ENCODE data around the gene GFER. TPM values are rescaled to one million over a fixed set of nuclear protein-coding genes. Genes with fewer than 3 reads are reported as not detected.

GFER gene
- total RNA-seq, 1 donor from 2014 or later, result 19.7 TPM

DNA sequence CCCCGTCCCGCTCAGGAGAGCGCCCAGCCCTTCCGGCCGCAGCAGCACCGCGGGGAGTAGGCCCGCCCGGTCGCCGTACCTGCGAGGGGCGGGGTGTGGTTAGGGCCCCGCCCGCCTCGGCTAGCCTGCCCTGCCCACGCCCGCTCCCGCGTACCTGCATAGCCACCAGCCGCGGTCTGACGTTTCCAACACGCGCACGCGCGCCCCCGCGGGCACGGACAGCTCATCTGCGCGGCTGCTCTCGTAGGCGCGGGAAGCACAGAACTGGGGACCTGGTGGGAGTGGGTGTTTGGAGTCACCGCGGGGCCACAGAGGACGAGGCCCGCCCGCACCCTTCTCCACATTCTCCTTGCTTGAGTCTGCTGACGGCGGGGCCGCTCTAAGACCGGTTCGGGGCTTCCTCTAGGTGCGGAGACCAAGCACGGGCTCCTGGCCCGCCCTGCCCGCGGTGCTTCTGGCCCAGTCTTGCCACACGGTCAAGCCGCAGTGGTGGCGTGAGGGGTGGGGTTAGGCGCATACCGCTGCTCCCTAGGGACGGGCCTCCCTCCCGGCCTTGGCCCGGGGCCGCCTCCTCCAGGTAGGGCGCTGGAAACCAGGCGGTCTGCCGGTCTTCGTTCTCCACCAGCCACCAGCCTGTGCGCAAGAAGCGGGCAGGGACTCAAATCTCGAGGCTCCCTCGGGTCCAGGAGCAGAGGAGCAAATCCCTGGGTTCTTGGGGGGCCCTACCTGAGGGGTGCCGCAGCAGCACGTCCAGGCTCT lies 4.5 kb upstream of the GFER start:
- Mint-ChIP-seq H3K9me3 (ENCODE audit: low read depth) (no peaks in the 10 kb centered on the region), H3K4me3 (ENCODE audit: unreplicated experiment) (no peak overlapping the region), H3K4me1 (ENCODE audit: low read depth) (peaks cover 3% of the 10 kb centered on the region), H3K27ac (ENCODE audit: unreplicated experiment) (no peak overlapping the region), H3K36me3 (ENCODE audit: low read depth) (peaks cover 16% of the 10 kb centered on the region), H3K27me3 (ENCODE audit: low read depth) (no peaks in the 10 kb centered on the region)
- DNase-seq (ENCODE audit: low spot score), result no peak
- TF ChIP-seq, protein P1, sequence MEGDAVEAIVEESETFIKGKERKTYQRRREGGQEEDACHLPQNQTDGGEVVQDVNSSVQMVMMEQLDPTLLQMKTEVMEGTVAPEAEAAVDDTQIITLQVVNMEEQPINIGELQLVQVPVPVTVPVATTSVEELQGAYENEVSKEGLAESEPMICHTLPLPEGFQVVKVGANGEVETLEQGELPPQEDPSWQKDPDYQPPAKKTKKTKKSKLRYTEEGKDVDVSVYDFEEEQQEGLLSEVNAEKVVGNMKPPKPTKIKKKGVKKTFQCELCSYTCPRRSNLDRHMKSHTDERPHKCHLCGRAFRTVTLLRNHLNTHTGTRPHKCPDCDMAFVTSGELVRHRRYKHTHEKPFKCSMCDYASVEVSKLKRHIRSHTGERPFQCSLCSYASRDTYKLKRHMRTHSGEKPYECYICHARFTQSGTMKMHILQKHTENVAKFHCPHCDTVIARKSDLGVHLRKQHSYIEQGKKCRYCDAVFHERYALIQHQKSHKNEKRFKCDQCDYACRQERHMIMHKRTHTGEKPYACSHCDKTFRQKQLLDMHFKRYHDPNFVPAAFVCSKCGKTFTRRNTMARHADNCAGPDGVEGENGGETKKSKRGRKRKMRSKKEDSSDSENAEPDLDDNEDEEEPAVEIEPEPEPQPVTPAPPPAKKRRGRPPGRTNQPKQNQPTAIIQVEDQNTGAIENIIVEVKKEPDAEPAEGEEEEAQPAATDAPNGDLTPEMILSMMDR (IDR thresholded peaks at IDR 0.05), result no peak

DNA sequence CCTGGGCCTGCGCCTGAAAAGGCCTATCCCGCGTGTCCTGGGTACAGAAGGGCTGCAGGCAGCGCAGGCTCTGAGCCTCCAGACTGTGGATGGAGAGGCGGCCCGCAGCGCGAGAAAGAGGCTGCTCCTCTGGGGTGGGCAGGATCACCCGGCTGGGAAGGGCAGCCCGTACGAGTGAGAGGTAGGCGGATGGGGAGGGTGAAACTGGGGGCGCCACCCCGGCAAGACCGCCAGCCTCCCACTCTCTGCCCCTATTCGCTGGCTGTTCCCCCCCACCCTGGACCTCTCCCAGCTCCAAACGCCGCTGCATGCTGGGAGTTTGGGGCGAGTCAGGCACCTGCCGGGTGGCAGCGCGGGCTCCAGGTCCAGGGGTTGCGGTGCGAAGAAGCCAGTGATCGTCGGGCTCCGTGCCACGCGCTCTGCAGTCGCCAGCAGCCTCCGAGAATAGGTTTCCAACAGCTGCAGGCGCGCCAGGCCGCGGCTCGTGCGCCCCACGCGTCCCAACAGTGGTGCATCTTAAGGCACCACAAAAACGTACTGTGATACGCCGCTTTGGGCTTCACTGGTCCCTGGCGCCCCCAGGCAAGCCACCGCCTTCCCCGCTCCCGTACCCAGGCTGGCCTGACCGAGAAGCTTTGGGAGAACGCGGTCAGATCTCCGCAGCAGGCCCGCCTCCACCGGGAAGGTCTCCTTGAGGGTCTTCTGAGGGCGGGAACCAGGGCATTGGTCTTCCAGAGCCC lies 3.8 kb upstream of the GFER start:
- no peaks in the 10 kb centered on the region for H3K9me3 Mint-ChIP-seq (ENCODE audit: low read depth)
- H3K27me3 Mint-ChIP-seq (ENCODE audit: low read depth), result no peaks in the 10 kb centered on the region

DNA sequence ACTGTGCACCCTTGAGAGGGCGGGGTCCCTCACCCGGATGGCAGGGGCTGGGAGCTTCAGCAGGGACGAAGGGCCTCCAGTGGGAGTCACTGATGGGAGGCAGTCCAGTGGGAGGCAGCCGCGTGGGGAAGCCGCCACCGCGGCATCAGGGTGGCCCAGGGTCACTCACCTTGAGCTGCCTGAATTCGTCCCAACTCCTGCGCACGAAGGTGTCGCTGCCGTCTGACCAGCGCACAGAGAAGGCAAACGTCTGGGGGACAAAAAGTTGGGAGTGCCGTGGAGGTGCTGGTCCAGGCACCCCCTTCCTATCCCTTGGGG lies 3.3 kb upstream of the GFER start:
- no peak for DNase-seq (ENCODE audit: low spot score)
- no peaks in the 10 kb centered on the region for H3K27me3 Mint-ChIP-seq (ENCODE audit: low read depth)

More for the DNA sequence above, 3.8 kb upstream of the GFER start:
- TF ChIP-seq, protein P1 (IDR thresholded peaks at IDR 0.05), result no peak
- Mint-ChIP-seq H3K27ac (ENCODE audit: unreplicated experiment) (no peak overlapping the region), H3K36me3 (ENCODE audit: low read depth) (peaks cover 12% of the 10 kb centered on the region), H3K4me3 (ENCODE audit: unreplicated experiment) (no peak overlapping the region), H3K4me1 (ENCODE audit: low read depth) (peaks cover 11% of the 10 kb centered on the region)
- no peak for DNase-seq (ENCODE audit: low spot score)

DNA sequence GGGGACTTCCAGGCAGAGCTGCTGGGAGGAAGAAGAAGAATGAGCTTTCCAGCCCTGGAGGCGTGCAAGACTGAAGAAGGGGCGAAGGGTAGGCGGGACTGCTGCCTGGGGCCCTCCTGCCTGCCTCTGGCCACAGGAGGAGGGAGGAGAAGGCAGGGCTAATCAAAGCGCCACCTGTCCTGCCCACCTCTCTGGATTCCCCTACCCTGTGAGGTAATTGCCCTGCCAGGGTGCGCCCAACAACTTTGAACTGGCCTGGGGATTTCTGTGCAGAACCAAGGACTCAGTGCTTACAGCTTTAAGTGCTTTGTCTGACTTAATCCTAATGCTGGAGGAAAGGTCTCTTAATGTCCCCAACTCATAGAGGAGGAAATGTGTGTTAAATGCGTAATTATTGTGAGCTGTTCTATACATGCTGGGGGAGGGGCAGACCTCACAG lies 2.6 kb upstream of the GFER start, which contains the start of gene NOXO1:
Gene NOXO1 (minus strand): TSS at position 72 of the 439 bp plus-strand sequence. CDS start 290 bp downstream, outside the sequence.
- DNase-seq (ENCODE audit: low spot score), result no peak
- Mint-ChIP-seq H3K36me3 (ENCODE audit: low read depth) (peaks cover 6% of the 10 kb centered on the region), H3K27ac (ENCODE audit: unreplicated experiment) (no peak within 1 kb of the TSS), H3K27me3 (ENCODE audit: low read depth) (no peaks in the 10 kb centered on the region), H3K9me3 (ENCODE audit: low read depth) (no peaks in the 10 kb centered on the region), H3K4me3 (ENCODE audit: unreplicated experiment) (no peak within 1 kb of the TSS), H3K4me1 (ENCODE audit: low read depth) (peaks cover 12% of the 10 kb centered on the region)
- TF ChIP-seq, protein P1 (IDR thresholded peaks at IDR 0.05), result no peak

More for the DNA sequence above, 3.3 kb upstream of the GFER start:
- Mint-ChIP-seq H3K4me1 (ENCODE audit: low read depth) (peaks cover 12% of the 10 kb centered on the region), H3K4me3 (ENCODE audit: unreplicated experiment) (no peak overlapping the region), H3K27ac (ENCODE audit: unreplicated experiment) (no peak overlapping the region), H3K36me3 (ENCODE audit: low read depth) (peaks cover 12% of the 10 kb centered on the region), H3K9me3 (ENCODE audit: low read depth) (no peaks in the 10 kb centered on the region)
- TF ChIP-seq, protein P1 (IDR thresholded peaks at IDR 0.05), result no peak

DNA sequence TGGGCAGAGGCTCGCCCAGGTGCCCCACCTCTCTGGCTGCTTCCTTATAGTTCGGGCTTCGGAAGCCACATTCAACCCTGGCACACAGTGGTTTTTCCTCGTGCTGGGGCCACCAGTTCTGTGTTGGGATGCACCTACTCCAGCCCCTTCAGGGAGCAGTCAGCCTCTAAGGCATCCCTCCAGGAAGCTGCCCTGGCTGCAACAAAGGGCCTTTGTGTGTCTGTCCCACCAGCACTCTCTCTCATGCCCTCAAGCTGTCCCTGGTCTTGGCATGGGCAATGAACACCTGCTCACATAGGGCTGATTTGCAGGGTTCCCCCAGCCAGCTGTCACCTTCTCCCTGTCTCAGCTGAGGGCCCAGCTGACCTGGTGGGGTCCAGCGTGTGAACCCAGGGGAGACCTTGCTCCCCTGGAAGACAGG lies 2.0 kb upstream of the GFER start:
- H3K27me3 Mint-ChIP-seq (ENCODE audit: low read depth), result no peaks in the 10 kb centered on the region
- peaks cover 8% of the 10 kb centered on the region for H3K36me3 Mint-ChIP-seq (ENCODE audit: low read depth)
- no peaks in the 10 kb centered on the region for H3K9me3 Mint-ChIP-seq (ENCODE audit: low read depth)
- H3K4me3 Mint-ChIP-seq (ENCODE audit: unreplicated experiment), result no peak overlapping the region
- TF ChIP-seq, protein P1 (IDR thresholded peaks at IDR 0.05), result no peak
- H3K4me1 Mint-ChIP-seq (ENCODE audit: low read depth), result peaks cover 12% of the 10 kb centered on the region
- no peak for DNase-seq (ENCODE audit: low spot score)
- H3K27ac Mint-ChIP-seq (ENCODE audit: unreplicated experiment), result no peak overlapping the region
